Sigmoid colon (tissue), 4 donors: Measurements from ENCODE around the gene ALDOB.

Experiments used
- EP300 ChIP-seq, 4 donors: sonication (generic); formaldehyde crosslinking; IDR thresholded peaks; one replicate each; pipeline ENCODE4 v1.6.1; 2017; ENCODE audit warnings: antibody characterized with exemption in 4 of 4
- POLR2A ChIP-seq, 2 donors: fragments of 450-650 bp; IDR thresholded peaks; one replicate each; pipeline ENCODE4 v1.6.1; 2016; ENCODE audit warnings: antibody characterized with exemption in 2 of 2, mild to moderate bottlenecking in 2 of 2, moderate library complexity in 2 of 2
- POLR2AphosphoS5 ChIP-seq, 4 donors: sonication (generic); formaldehyde crosslinking; IDR thresholded peaks; one replicate each; pipeline ENCODE4 v1.6.1; 2017; ENCODE audit warnings: antibody characterized with exemption in 4 of 4
- TF ChIP-seq, protein P1 (sequence below), 4 experiments: fragments of 450-650 bp in 3 of 4; fragments of 200-600 bp in 1 of 4; IDR thresholded peaks; one replicate each; pipeline ENCODE4 v1.5.1; 2016 to 2019; ENCODE audit warnings: antibody characterized with exemption in 4 of 4, mild to moderate bottlenecking in 3 of 4, moderate library complexity in 2 of 4

DNA sequence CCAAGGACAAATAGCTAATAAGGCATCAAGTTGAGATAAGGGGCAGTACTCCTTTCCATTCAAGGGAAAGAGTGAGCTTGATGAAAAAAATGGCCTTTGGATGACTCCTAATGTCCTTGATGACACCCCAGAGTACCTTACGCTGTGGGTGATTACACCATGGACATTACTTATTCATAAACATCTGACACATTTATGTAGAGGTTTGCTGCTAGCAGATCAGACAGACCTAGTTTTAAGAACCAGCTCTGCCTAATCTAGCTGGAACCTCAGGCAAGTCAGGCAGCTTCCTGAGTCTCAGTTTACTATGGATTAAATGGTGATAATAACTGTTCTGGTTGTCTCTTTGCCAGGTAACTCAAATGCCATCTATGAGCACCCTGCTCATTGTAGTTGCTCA, 2.8 kb downstream of the ALDOB start:
- TF ChIP-seq POLR2AphosphoS5 (IDR thresholded peaks at IDR 0.05) (no peak), EP300 (IDR thresholded peaks at IDR 0.05) (no peak), POLR2A (IDR thresholded peaks at IDR 0.05) (no peak)
- TF ChIP-seq, protein P1, sequence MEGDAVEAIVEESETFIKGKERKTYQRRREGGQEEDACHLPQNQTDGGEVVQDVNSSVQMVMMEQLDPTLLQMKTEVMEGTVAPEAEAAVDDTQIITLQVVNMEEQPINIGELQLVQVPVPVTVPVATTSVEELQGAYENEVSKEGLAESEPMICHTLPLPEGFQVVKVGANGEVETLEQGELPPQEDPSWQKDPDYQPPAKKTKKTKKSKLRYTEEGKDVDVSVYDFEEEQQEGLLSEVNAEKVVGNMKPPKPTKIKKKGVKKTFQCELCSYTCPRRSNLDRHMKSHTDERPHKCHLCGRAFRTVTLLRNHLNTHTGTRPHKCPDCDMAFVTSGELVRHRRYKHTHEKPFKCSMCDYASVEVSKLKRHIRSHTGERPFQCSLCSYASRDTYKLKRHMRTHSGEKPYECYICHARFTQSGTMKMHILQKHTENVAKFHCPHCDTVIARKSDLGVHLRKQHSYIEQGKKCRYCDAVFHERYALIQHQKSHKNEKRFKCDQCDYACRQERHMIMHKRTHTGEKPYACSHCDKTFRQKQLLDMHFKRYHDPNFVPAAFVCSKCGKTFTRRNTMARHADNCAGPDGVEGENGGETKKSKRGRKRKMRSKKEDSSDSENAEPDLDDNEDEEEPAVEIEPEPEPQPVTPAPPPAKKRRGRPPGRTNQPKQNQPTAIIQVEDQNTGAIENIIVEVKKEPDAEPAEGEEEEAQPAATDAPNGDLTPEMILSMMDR (IDR thresholded peaks at IDR 0.05): no peak
